Nephron progenitor cell (in vitro differentiated cells): ENCODE results near the gene RAPGEF2.

ENCODE experiments used
- DNase-seq: peaks from one replicate; pipeline ENCODE4 v3.0.0; 2021
- H3K27ac Mint-ChIP-seq: 2 replicates; pipeline ENCODE4 v1.8.0; 2021; ENCODE audit warnings: mild to moderate bottlenecking, moderate library complexity, mixed read lengths
- H3K27me3 Mint-ChIP-seq: 2 replicates; pipeline ENCODE4 v1.8.0; 2021; ENCODE audit warnings: mild to moderate bottlenecking, low read depth, mixed read lengths; ENCODE audit not compliant: poor library complexity
- H3K36me3 Mint-ChIP-seq: 2 replicates; pipeline ENCODE4 v1.8.0; 2021; ENCODE audit warnings: low read depth, mixed read lengths
- H3K4me1 Mint-ChIP-seq: 2 replicates; pipeline ENCODE4 v1.8.0; 2021; ENCODE audit warnings: mixed read lengths
- H3K4me3 Mint-ChIP-seq: 2 replicates; pipeline ENCODE4 v1.8.0; 2021; ENCODE audit warnings: mild to moderate bottlenecking, moderate library complexity, mixed read lengths
- H3K9me3 Mint-ChIP-seq: 2 replicates; pipeline ENCODE4 v1.8.0; 2021; ENCODE audit warnings: mild to moderate bottlenecking, moderate library complexity, mixed read lengths
- TF ChIP-seq, protein P1 (sequence below): fragments of 200-600 bp; sonication (generic); IDR thresholded peaks from 2 replicates; pipeline ENCODE4 v1.5.0; 2021; ENCODE audit warnings: antibody characterized with exemption

RAPGEF2 gene

GRCh38 chr4:159328766-159329165 lies 225.9 kb downstream of the RAPGEF2 start:
- no peaks in the 10 kb centered on the region for H3K27me3 Mint-ChIP-seq
- H3K27ac Mint-ChIP-seq, result no peak overlapping the region
- peaks cover 39% of the 10 kb centered on the region for H3K36me3 Mint-ChIP-seq
- TF ChIP-seq, protein P1, sequence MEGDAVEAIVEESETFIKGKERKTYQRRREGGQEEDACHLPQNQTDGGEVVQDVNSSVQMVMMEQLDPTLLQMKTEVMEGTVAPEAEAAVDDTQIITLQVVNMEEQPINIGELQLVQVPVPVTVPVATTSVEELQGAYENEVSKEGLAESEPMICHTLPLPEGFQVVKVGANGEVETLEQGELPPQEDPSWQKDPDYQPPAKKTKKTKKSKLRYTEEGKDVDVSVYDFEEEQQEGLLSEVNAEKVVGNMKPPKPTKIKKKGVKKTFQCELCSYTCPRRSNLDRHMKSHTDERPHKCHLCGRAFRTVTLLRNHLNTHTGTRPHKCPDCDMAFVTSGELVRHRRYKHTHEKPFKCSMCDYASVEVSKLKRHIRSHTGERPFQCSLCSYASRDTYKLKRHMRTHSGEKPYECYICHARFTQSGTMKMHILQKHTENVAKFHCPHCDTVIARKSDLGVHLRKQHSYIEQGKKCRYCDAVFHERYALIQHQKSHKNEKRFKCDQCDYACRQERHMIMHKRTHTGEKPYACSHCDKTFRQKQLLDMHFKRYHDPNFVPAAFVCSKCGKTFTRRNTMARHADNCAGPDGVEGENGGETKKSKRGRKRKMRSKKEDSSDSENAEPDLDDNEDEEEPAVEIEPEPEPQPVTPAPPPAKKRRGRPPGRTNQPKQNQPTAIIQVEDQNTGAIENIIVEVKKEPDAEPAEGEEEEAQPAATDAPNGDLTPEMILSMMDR, result no peak
- no peak overlapping the region for H3K4me3 Mint-ChIP-seq
- DNase-seq, result no peak
- H3K9me3 Mint-ChIP-seq, result no peaks in the 10 kb centered on the region
- no peaks in the 10 kb centered on the region for H3K4me1 Mint-ChIP-seq

- peaks cover 81% of the 10 kb centered on the region for H3K36me3 Mint-ChIP-seq
- H3K27me3 Mint-ChIP-seq, result no peaks in the 10 kb centered on the region
- H3K27ac Mint-ChIP-seq, result no peak overlapping the region
- no peak for DNase-seq
- no peaks in the 10 kb centered on the region for H3K4me1 Mint-ChIP-seq
- H3K4me3 Mint-ChIP-seq, result no peak overlapping the region
- TF ChIP-seq, protein P1, result no peak
- no peaks in the 10 kb centered on the region for H3K9me3 Mint-ChIP-seq
Measured at GRCh38 chr4:159334461-159334860, 231.6 kb downstream of the RAPGEF2 start.

DNA sequence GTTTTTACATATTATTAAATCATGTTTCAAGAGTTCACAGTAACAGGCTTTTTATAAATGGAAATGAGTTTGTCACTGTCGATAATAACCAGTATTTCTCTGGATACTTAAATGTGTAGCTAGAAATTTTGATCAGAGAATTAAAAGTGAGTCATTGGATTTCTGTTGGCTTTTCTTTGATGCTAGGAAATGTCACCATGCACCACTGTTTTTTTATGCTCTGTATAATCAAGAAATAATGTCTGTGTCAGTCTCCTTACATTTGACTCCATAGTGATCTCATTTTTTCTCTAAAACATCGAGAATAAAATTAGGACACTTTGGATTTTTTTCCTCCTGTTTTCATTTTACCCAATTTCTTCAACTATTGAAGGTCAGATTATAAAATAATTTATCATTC lies 234.2 kb downstream of the RAPGEF2 start:
- H3K36me3 Mint-ChIP-seq, result peaks cover 75% of the 10 kb centered on the region
- no peak overlapping the region for H3K4me3 Mint-ChIP-seq
- no peaks in the 10 kb centered on the region for H3K27me3 Mint-ChIP-seq
- H3K4me1 Mint-ChIP-seq, result no peaks in the 10 kb centered on the region
- H3K9me3 Mint-ChIP-seq, result no peaks in the 10 kb centered on the region
- no peak overlapping the region for H3K27ac Mint-ChIP-seq
- no peak for DNase-seq
- TF ChIP-seq, protein P1, result no peak

GRCh38 chr4:159341522-159341921 lies 238.6 kb downstream of the RAPGEF2 start:
- TF ChIP-seq, protein P1, result no peak
- no peak for DNase-seq
- Mint-ChIP-seq H3K27ac (no peak overlapping the region), H3K4me3 (no peak overlapping the region), H3K9me3 (no peaks in the 10 kb centered on the region), H3K27me3 (no peaks in the 10 kb centered on the region), H3K4me1 (no peaks in the 10 kb centered on the region), H3K36me3 (peaks cover 69% of the 10 kb centered on the region)

GRCh38 chr4:159342374-159342773 lies 239.5 kb downstream of the RAPGEF2 start:
- no peak overlapping the region for H3K4me3 Mint-ChIP-seq
- no peaks in the 10 kb centered on the region for H3K27me3 Mint-ChIP-seq
- no peaks in the 10 kb centered on the region for H3K4me1 Mint-ChIP-seq
- TF ChIP-seq, protein P1, result no peak
- H3K9me3 Mint-ChIP-seq, result no peaks in the 10 kb centered on the region
- DNase-seq, result no peak
- peaks cover 75% of the 10 kb centered on the region for H3K36me3 Mint-ChIP-seq
- H3K27ac Mint-ChIP-seq, result no peak overlapping the region

DNA sequence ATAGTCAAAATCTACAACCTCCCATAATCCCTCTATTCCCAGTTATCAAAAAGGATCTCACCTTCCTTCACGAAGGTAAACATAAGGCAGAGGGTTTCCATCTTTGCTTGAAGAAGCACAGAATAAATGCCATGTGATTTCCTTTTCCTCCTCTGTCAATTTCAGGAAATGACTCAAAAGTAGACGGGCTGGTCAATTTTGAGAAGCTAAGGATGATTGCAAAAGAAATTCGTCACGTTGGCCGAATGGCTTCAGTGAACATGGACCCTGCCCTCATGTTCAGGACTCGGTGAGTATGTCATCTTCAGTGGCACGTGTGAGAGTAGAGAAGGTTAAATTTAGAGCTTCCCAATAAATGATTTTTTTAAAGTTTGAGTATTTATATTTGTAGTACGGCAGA lies 240.2 kb downstream of the RAPGEF2 start:
- TF ChIP-seq, protein P1, result no peak
- Mint-ChIP-seq H3K36me3 (peaks cover 82% of the 10 kb centered on the region), H3K9me3 (no peaks in the 10 kb centered on the region), H3K27me3 (no peaks in the 10 kb centered on the region), H3K4me1 (no peaks in the 10 kb centered on the region), H3K4me3 (no peak overlapping the region), H3K27ac (no peak overlapping the region)
- no peak for DNase-seq
